Lower leg skin (tissue), 3 donors: ENCODE results near the gene DCST1.

Source experiments
- CTCF ChIP-seq, 3 donors: fragments of 450-650 bp; IDR thresholded peaks; one replicate each; pipeline ENCODE4 v1.5.1; 2016; ENCODE audit warnings: antibody characterized with exemption in 3 of 3, mild to moderate bottlenecking in 3 of 3, moderate library complexity in 2 of 3
- POLR2A ChIP-seq, 2 donors: fragments of 450-650 bp; IDR thresholded peaks; one replicate each; pipeline ENCODE4 v1.6.1; 2016 to 2017; ENCODE audit warnings: antibody characterized with exemption in 2 of 2, mild to moderate bottlenecking in 1 of 2, moderate library complexity in 1 of 2

- TF ChIP-seq CTCF (IDR thresholded peaks at IDR 0.05): no peak
- no peak for TF ChIP-seq POLR2A (IDR thresholded peaks at IDR 0.05)
Observed at GRCh38 chr1:155099331-155099730, 65.7 kb downstream of the DCST1 start.
